SU-DHL-6 (cell line): ENCODE measurements around the gene ITPA.

Experiments
- H2AFZ ChIP-seq: fragments of 200-600 bp; sonication (generic); 2 replicates; pipeline ENCODE4 v1.6.1; 2014; ENCODE audit warnings: low read depth, mild to moderate bottlenecking, moderate library complexity, mixed read lengths, antibody characterized with exemption, low read length; ENCODE audit not compliant: severe bottlenecking
- H3F3A ChIP-seq: fragments of 200-600 bp; shearing (Covaris generic); 2 replicates; pipeline ENCODE4 v1.6.0; 2016; ENCODE audit warnings: antibody characterized with exemption, mild to moderate bottlenecking; ENCODE audit not compliant: insufficient read depth
- H3K27ac ChIP-seq: fragments of 200-600 bp; sonication (generic); 2 replicates; pipeline ENCODE4 v1.5.1; 2016; ENCODE audit warnings: low read depth, mild to moderate bottlenecking, low read length, moderate library complexity, mixed read lengths
- H3K27me3 ChIP-seq: fragments of 200-600 bp; sonication (generic), shearing (Covaris generic); 2 replicates; pipeline ENCODE4 v1.6.0; 2014; ENCODE audit warnings: mild to moderate bottlenecking, low read length
- H3K36me3 ChIP-seq: fragments of 200-600 bp; sonication (generic); 2 replicates; pipeline ENCODE4 v1.6.1; 2014; ENCODE audit warnings: mild to moderate bottlenecking, low read length, mixed read lengths
- H3K4me2 ChIP-seq: fragments of 300-600, 200-600 bp; shearing (Covaris generic), sonication (generic); 2 replicates; pipeline ENCODE4 v1.6.0; 2014; ENCODE audit warnings: low read length, low read depth, mild to moderate bottlenecking; ENCODE audit not compliant: poor library complexity, severe bottlenecking
- H3K4me3 ChIP-seq: fragments of 200-600 bp; sonication (generic); 2 replicates; pipeline ENCODE4 v1.5.1; 2014; ENCODE audit warnings: antibody characterized with exemption, low read length, mild to moderate bottlenecking, mixed read lengths; ENCODE audit not compliant: insufficient read depth, poor library complexity, severe bottlenecking
- H3K79me2 ChIP-seq: fragments of 200-600 bp; sonication (generic); 2 replicates; pipeline ENCODE4 v1.6.1; 2014; ENCODE audit warnings: mild to moderate bottlenecking, low read length, moderate library complexity; ENCODE audit not compliant: insufficient read depth
- H3K9ac ChIP-seq: fragments of 200-600 bp; sonication (generic); 2 replicates; pipeline ENCODE4 v1.7.0; 2014; ENCODE audit warnings: mild to moderate bottlenecking, low read length
- H3K9me2 ChIP-seq: fragments of 200-600 bp; sonication (generic); replicated peaks from 2 replicates; pipeline ENCODE4 v1.6.1; 2014; ENCODE audit warnings: low read length; ENCODE audit not compliant: insufficient read depth
- H3K9me3 ChIP-seq: fragments of 200-600 bp; sonication (generic); 2 replicates; pipeline ENCODE4 v1.6.1; 2014; ENCODE audit warnings: low read length, mixed read lengths; ENCODE audit not compliant: insufficient read depth
- H4K20me1 ChIP-seq: fragments of 200-600 bp; sonication (generic); 2 replicates; pipeline ENCODE4 v1.6.1; 2014; ENCODE audit warnings: low read depth, mild to moderate bottlenecking, antibody characterized with exemption, low read length, moderate library complexity, mixed read lengths
- CTCF ChIP-seq: fragments of 200-600 bp; sonication (generic); IDR thresholded peaks from one replicate; pipeline ENCODE4 v1.5.1; 2017; ENCODE audit warnings: antibody characterized with exemption, mild to moderate bottlenecking, low read length, moderate library complexity; ENCODE audit not compliant: insufficient read depth, poor library complexity, severe bottlenecking
- EZH2phosphoT487 ChIP-seq: fragments of 200-600 bp; sonication (generic), shearing (Covaris generic); conservative IDR thresholded peaks from 2 replicates; pipeline ENCODE4 v1.6.1; 2018; ENCODE audit warnings: mild to moderate bottlenecking, antibody characterized with exemption, low read length, moderate library complexity, mixed read lengths

ITPA gene

GRCh38 chr20:3209257-3209945, at the start of gene ITPA:
Gene ITPA, plus strand, starts transcription at chr20:3209498. Its CDS starts 54 bp downstream, at chr20:3209552.
- no peaks in the 10 kb centered on the region for H3K9me2 ChIP-seq
- peak within 1 kb of the TSS; percentile 85 for H3K4me2 ChIP-seq
- peak within 1 kb of the TSS; percentile 95 for H3K4me3 ChIP-seq
- peak within 1 kb of the TSS; percentile 83 for H2AFZ ChIP-seq
- peaks cover 47% of the 10 kb centered on the region for H3K79me2 ChIP-seq
- peaks cover 3% of the 10 kb centered on the region; the same call in 1 of the 2 replicates for H3F3A ChIP-seq
- H3K9me3 ChIP-seq: no peaks in the 10 kb centered on the region
- no peaks in the 10 kb centered on the region for H3K27me3 ChIP-seq
- H3K36me3 ChIP-seq: no peaks in the 10 kb centered on the region
- TF ChIP-seq CTCF: no peak
- TF ChIP-seq EZH2phosphoT487: no peak
- H3K27ac ChIP-seq: peak within 1 kb of the TSS; percentile 67
- no peaks in the 10 kb centered on the region for H4K20me1 ChIP-seq
- H3K9ac ChIP-seq: peak within 1 kb of the TSS; percentile 96

GRCh38 chr20:3160418-3160817, 48.9 kb upstream of the ITPA start:
- H2AFZ ChIP-seq: peak overlapping the region; percentile 100
- H3K4me2 ChIP-seq: peak overlapping the region; percentile 85
- no peaks in the 10 kb centered on the region for H3K36me3 ChIP-seq
- no peaks in the 10 kb centered on the region for H3K9me2 ChIP-seq
- peaks cover 7% of the 10 kb centered on the region; the same call in 1 of the 2 replicates for H4K20me1 ChIP-seq
- H3K79me2 ChIP-seq: peaks cover 46% of the 10 kb centered on the region
- no peaks in the 10 kb centered on the region for H3K9me3 ChIP-seq
- peak overlapping the region; percentile 94 for H3K4me3 ChIP-seq
- no peak for TF ChIP-seq CTCF
- TF ChIP-seq EZH2phosphoT487: no peak
- H3K27me3 ChIP-seq: no peaks in the 10 kb centered on the region
- H3K9ac ChIP-seq: peak overlapping the region; percentile 79
- H3K27ac ChIP-seq: no peak overlapping the region
- H3F3A ChIP-seq: 0 out of 2 replicates have a peak, but pooled peaks cover 3% of the 10 kb centered on the region

GRCh38 chr20:3161316-3162079, 47.8 kb upstream of the ITPA start:
- Histone ChIP-seq H3K79me2 (peaks cover 37% of the 10 kb centered on the region), H3K27ac (no peak overlapping the region), H4K20me1 (peaks cover 7% of the 10 kb centered on the region; the same call in 1 of the 2 replicates), H2AFZ (no peak overlapping the region), H3K4me2 (no peak overlapping the region), H3K9me2 (no peaks in the 10 kb centered on the region), H3K27me3 (no peaks in the 10 kb centered on the region), H3F3A (0 out of 2 replicates have a peak, but pooled peaks cover 3% of the 10 kb centered on the region), H3K9me3 (no peaks in the 10 kb centered on the region), H3K9ac (no peak overlapping the region), H3K36me3 (no peaks in the 10 kb centered on the region), H3K4me3 (no peak overlapping the region)
- no peak for TF ChIP-seq EZH2phosphoT487
- no peak for TF ChIP-seq CTCF
